GM20431 (cell line): ENCODE results near the gene PCSK9.
"Not testable (repeated sequence)": the region's sequence is repeated elsewhere in the genome, so short reads cannot be mapped to it uniquely, and the experiment has no call there.

ENCODE experiments used
- in situ Hi-C: fragments of 300-500 bp; cut with MseI, MboI; formaldehyde crosslinking; loops from one replicate; pipeline ENCODE4 v1.15.0; 2020; ENCODE audit warnings: low sequenced_read_pairs; ENCODE audit not compliant: unreplicated experiment

PCSK9 gene

GRCh38 chr1:55070293-55071164 lies 31.2 kb downstream of the PCSK9 start:
- in situ Hi-C loops, result no loop called here

GRCh38 chr1:55071477-55071876 lies 32.1 kb downstream of the PCSK9 start:
- in situ Hi-C loops, result no loop called here

- in situ Hi-C loops, result no loop called here
Observed at GRCh38 chr1:55073187-55073916, 34.0 kb downstream of the PCSK9 start.

- in situ Hi-C loops, result no loop called here
Observed at GRCh38 chr1:55074455-55074854, 35.1 kb downstream of the PCSK9 start.

GRCh38 chr1:55076356-55076755 lies 37.0 kb downstream of the PCSK9 start:
- in situ Hi-C loops, result no loop called here

GRCh38 chr1:55078470-55078869 lies 39.1 kb downstream of the PCSK9 start:
- in situ Hi-C loops, result no loop called here

GRCh38 chr1:55079651-55080050 lies 40.3 kb downstream of the PCSK9 start:
- in situ Hi-C loops, result no loop called here

GRCh38 chr1:55081188-55081904 lies 42.0 kb downstream of the PCSK9 start:
- in situ Hi-C loops, result no loop called here

- in situ Hi-C loops, result no loop called here
Observed at GRCh38 chr1:55081905-55082296, 42.6 kb downstream of the PCSK9 start.

GRCh38 chr1:55084257-55084656 lies 44.9 kb downstream of the PCSK9 start:
- in situ Hi-C loops, result no loop called here

GRCh38 chr1:55087439-55087838 lies 48.1 kb downstream of the PCSK9 start:
- in situ Hi-C loops, result no loop called here

GRCh38 chr1:55088413-55088812 lies 49.1 kb downstream of the PCSK9 start:
- in situ Hi-C loops, result no loop called here

GRCh38 chr1:55089683-55090082 lies 50.3 kb downstream of the PCSK9 start:
- in situ Hi-C loops, result no loop called here

- in situ Hi-C loops, result no loop called here
Observed at GRCh38 chr1:55092475-55092874, 53.1 kb downstream of the PCSK9 start.

- in situ Hi-C loops, result no loop called here
Observed at GRCh38 chr1:55095095-55095494, 55.7 kb downstream of the PCSK9 start.

- in situ Hi-C loops, result no loop called here
Observed at GRCh38 chr1:55103891-55104290, 64.5 kb downstream of the PCSK9 start.

GRCh38 chr1:55107101-55107500 lies 67.8 kb downstream of the PCSK9 start:
- in situ Hi-C loops, result no loop called here

GRCh38 chr1:55109005-55109404 lies 69.7 kb downstream of the PCSK9 start:
- in situ Hi-C loops, result not testable (repeated sequence)
